OCI-LY7 (cell line): ENCODE data around the gene ATG4C. TPM values are rescaled to one million over a fixed set of nuclear protein-coding genes. Genes with fewer than 3 reads are reported as not detected.
A peak's percentile ranks its signal among the peaks of the same experiment; 100 is the strongest.

ENCODE experiments used
- BruUV-seq: library from RNA; stranded (reverse); fragments of 400-500 nt; replicated peaks from 2 replicates; lab custom pipeline; 2021; lab: Mats Ljungman, UMichigan
- CTCF ChIA-PET: fragments of 300-600 bp; sonication (Branson Sonifier 250); formaldehyde crosslinking; loops from one replicate; lab custom pipeline; 2022; ENCODE audit warnings: antibody characterized with exemption; ENCODE audit not compliant: unreplicated experiment; lab: Charles Lee
- POLR2A ChIA-PET: fragments of 300-600 bp; sonication (Branson Sonifier 250); formaldehyde crosslinking; loops from one replicate; lab custom pipeline; 2022; ENCODE audit warnings: antibody characterized with exemption; lab: Charles Lee
- DNase-seq: peaks from one replicate; pipeline ENCODE4 v3.0.0-alpha.2; 2015; ENCODE audit warnings: low spot score
- H2AFZ ChIP-seq: fragments of 200-600 bp; sonication (generic), shearing (Covaris generic); 2 replicates; pipeline ENCODE4 v1.6.1; 2014; ENCODE audit warnings: mild to moderate bottlenecking, antibody characterized with exemption, low read length, moderate library complexity
- H3K27ac ChIP-seq: fragments of 200-600 bp; sonication (generic); 2 replicates; pipeline ENCODE4 v1.5.1; 2014; ENCODE audit warnings: mixed run types, low read depth, mild to moderate bottlenecking, moderate library complexity, low read length, inconsistent platforms; ENCODE audit not compliant: poor library complexity, severe bottlenecking
- H3K36me3 ChIP-seq: fragments of 200-600 bp; sonication (generic); 2 replicates; pipeline ENCODE4 v1.6.1; 2014; ENCODE audit warnings: mild to moderate bottlenecking, antibody characterized with exemption, low read length, moderate library complexity, mixed read lengths; ENCODE audit not compliant: insufficient read depth
- H3K4me1 ChIP-seq: fragments of 200-600 bp; sonication (generic); 2 replicates; pipeline ENCODE4 v1.5.1; 2014; ENCODE audit warnings: mild to moderate bottlenecking, low read length; ENCODE audit not compliant: insufficient read depth, poor library complexity, severe bottlenecking
- H3K4me2 ChIP-seq: fragments of 200-600 bp; sonication (generic); 2 replicates; pipeline ENCODE4 v1.6.1; 2014; ENCODE audit warnings: mild to moderate bottlenecking, low read length
- H3K4me3 ChIP-seq: fragments of 200-600 bp; sonication (generic); 2 replicates; pipeline ENCODE4 v1.5.1; 2014; ENCODE audit warnings: mild to moderate bottlenecking, low read depth, low read length; ENCODE audit not compliant: poor library complexity, severe bottlenecking
- H3K79me2 ChIP-seq: fragments of 200-600 bp; sonication (generic); 2 replicates; pipeline ENCODE4 v1.6.1; 2016; ENCODE audit warnings: low read depth, mild to moderate bottlenecking, low read length, moderate library complexity, mixed read lengths; ENCODE audit not compliant: insufficient read depth
- H3K9me2 ChIP-seq: fragments of 200-600 bp; sonication (generic); 2 replicates; pipeline ENCODE4 v1.6.1; 2016; ENCODE audit warnings: mild to moderate bottlenecking, low read length, mixed read lengths; ENCODE audit not compliant: insufficient read depth
- H3K9me3 ChIP-seq: fragments of 200-600 bp; sonication (generic); 2 replicates; pipeline ENCODE4 v1.6.1; 2014; ENCODE audit warnings: mild to moderate bottlenecking, mixed run types, low read length, mixed read lengths
- H4K20me1 ChIP-seq: fragments of 200-600 bp; sonication (generic); 2 replicates; pipeline ENCODE4 v1.6.1; 2014; ENCODE audit warnings: mild to moderate bottlenecking, antibody characterized with exemption, low read length, moderate library complexity, mixed read lengths; ENCODE audit not compliant: insufficient read depth
- CTCF ChIP-seq: fragments of 200-600 bp; sonication (generic); conservative IDR thresholded peaks from 2 replicates; pipeline ENCODE4 v1.5.1; 2014; ENCODE audit warnings: mild to moderate bottlenecking, antibody characterized with exemption, low read length, moderate library complexity, mixed read lengths
- EZH2phosphoT487 ChIP-seq: fragments of 200-600 bp; sonication (generic); IDR thresholded peaks from 2 replicates; pipeline ENCODE4 v1.6.1; 2018; ENCODE audit warnings: low read depth, borderline replicate concordance, mild to moderate bottlenecking, mixed run types, antibody characterized with exemption, low read length, moderate library complexity, mixed read lengths
- intact Hi-C: fragments of 100-400 bp; cut with micrococcal nuclease; formaldehyde crosslinking; loops from one replicate; pipeline ENCODE4 v1.10.0; 2022; ENCODE audit not compliant: unreplicated experiment
- total RNA-seq, 2 experiments: library from RNA; depleted of rRNA in 1 of 2; stranded (reverse); fragments of >200 nt in 1 of 2; shearing (Covaris generic) in 1 of 2; gene quantifications; 2 replicates each; pipeline ENCODE4 v1.2.3, GENCODE V29; 2014 to 2022

Gene ATG4C
- total RNA-seq, 2 experiments from 2014 or later: 7.3 to 15.2 TPM

GRCh38 chr1:62905872-62906271 lies 121.9 kb downstream of the ATG4C start:
- intact Hi-C loops: no loop called here
- no peaks in the 10 kb centered on the region for H3K9me3 ChIP-seq
- H3K4me3 ChIP-seq: no peak overlapping the region
- TF ChIP-seq EZH2phosphoT487 (no peak), CTCF (no peak)
- H2AFZ ChIP-seq: no peak overlapping the region
- no peak overlapping the region for H3K27ac ChIP-seq
- POLR2A ChIA-PET: no interaction called here
- no peaks in the 10 kb centered on the region for H3K4me1 ChIP-seq
- no peaks in the 10 kb centered on the region for H4K20me1 ChIP-seq
- CTCF ChIA-PET: interaction anchor here (1.6 kb wide), 1 partner anchor 11 kb away, joined by 3 read pairs; no protein-coding TSS in a partner anchor
- H3K36me3 ChIP-seq: no peaks in the 10 kb centered on the region
- no TSS peak for BruUV-seq
- H3K4me2 ChIP-seq: no peak overlapping the region
- H3K9me2 ChIP-seq: no peaks in the 10 kb centered on the region
- no peaks in the 10 kb centered on the region for H3K79me2 ChIP-seq
- DNase-seq: no peak

GRCh38 chr1:62906428-62906886 lies 122.5 kb downstream of the ATG4C start:
- ChIA-PET POLR2A (no interaction called here), CTCF (interaction anchor here (1.6 kb wide), 1 partner anchor 11 kb away, joined by 3 read pairs; no protein-coding TSS in a partner anchor)
- Histone ChIP-seq H4K20me1 (no peaks in the 10 kb centered on the region), H3K9me2 (no peaks in the 10 kb centered on the region), H3K36me3 (no peaks in the 10 kb centered on the region), H2AFZ (no peak overlapping the region), H3K4me1 (no peaks in the 10 kb centered on the region), H3K27ac (no peak overlapping the region), H3K4me2 (no peak overlapping the region), H3K9me3 (no peaks in the 10 kb centered on the region), H3K79me2 (no peaks in the 10 kb centered on the region), H3K4me3 (no peak overlapping the region)
- peak; percentile 3 for DNase-seq
- intact Hi-C loops: no loop called here
- peak; percentile 75 for TF ChIP-seq CTCF
- no peak for TF ChIP-seq EZH2phosphoT487
- no TSS peak for BruUV-seq

- ChIA-PET POLR2A (interaction anchor here (0.7 to 1.0 kb wide), 2 partner anchors 12 to 1987 kb away, joined by 3 read pairs; no protein-coding TSS in a partner anchor), CTCF (no interaction called here)
- BruUV-seq: no TSS peak
- no peaks in the 10 kb centered on the region for H3K4me1 ChIP-seq
- TF ChIP-seq CTCF (no peak), EZH2phosphoT487 (no peak)
- no peak overlapping the region for H2AFZ ChIP-seq
- H3K79me2 ChIP-seq: no peaks in the 10 kb centered on the region
- H3K4me3 ChIP-seq: no peak overlapping the region
- no peaks in the 10 kb centered on the region for H4K20me1 ChIP-seq
- intact Hi-C loops: no loop called here
- no peaks in the 10 kb centered on the region for H3K36me3 ChIP-seq
- DNase-seq: no peak
- H3K9me3 ChIP-seq: no peaks in the 10 kb centered on the region
- no peak overlapping the region for H3K27ac ChIP-seq
- no peaks in the 10 kb centered on the region for H3K9me2 ChIP-seq
- H3K4me2 ChIP-seq: no peak overlapping the region
Measured at GRCh38 chr1:62908168-62908695, 124.3 kb downstream of the ATG4C start.
